Measurements from ENCODE around the gene AAK1. TPM values are rescaled to one million over a fixed set of nuclear protein-coding genes. Genes with fewer than 3 reads are reported as not detected.

AAK1 gene
- total RNA-seq, 1 experiment from 2014 or later, result 46.8 TPM

DNA sequence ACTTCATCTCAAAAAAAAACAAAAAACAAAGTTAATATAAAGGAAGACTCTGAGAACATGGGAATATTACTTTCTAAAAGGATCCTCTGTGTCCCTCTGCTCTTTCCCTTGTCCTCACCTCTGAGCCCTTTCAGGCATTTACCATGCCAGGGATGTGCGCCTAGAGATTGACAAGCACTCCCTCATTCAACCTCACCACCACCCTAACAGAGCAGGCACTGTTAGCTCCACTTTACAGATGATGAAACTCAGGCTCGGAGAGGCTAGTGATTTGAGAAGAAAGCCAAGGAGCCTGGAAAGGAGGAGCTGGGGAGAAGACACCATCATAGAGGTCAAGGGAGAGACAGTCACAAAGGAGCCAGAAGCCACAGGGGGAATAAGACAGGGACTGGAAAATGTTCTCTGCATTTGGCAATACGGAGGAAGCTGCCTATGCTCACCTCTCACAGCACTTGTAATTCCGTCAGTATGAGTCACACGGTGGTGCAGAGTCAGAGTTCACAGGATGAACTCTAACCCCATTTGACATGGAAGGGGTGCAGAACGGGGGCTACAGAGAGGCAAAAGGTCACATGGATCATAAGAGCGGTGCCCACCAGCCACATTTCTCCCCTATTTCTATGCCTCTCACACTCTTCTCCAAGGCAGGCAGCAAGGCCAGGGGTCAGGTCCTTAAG is 104.5 kb downstream of the AAK1 start:
- peak; percentile 16 for DNase-seq

DNA sequence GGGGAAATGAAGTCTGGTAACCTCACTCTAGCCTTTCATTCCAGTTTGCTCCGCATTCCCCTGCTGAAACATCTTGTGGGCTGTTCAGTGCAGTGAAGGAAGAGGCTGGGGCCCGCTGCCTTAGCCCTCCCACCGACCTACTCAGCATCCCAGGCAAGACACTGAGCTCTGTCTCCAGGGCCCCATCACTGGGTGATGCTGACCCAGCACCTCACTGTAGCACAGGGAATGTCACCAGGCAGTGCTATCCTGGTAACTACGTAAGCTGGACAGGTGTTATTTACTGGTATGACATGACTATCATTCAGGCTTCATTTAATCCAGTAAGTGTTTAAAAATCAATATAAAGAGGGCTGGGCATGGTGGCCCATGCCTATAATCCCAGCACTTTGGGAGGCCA is 105.3 kb downstream of the AAK1 start:
- H3K36me3 ChIP-seq (ENCODE audit: low read depth, low read length), result peaks cover 8% of the 10 kb centered on the region; the same call in 1 of the 2 replicates
- no peak for DNase-seq
- no TSS peak for BruUV-seq (replicated peaks)
- no peak overlapping the region for H2AFZ ChIP-seq (ENCODE audit: low read length)
- H3K9me3 ChIP-seq (ENCODE audit: low read length), result no peaks in the 10 kb centered on the region
- TF ChIP-seq, protein P1, sequence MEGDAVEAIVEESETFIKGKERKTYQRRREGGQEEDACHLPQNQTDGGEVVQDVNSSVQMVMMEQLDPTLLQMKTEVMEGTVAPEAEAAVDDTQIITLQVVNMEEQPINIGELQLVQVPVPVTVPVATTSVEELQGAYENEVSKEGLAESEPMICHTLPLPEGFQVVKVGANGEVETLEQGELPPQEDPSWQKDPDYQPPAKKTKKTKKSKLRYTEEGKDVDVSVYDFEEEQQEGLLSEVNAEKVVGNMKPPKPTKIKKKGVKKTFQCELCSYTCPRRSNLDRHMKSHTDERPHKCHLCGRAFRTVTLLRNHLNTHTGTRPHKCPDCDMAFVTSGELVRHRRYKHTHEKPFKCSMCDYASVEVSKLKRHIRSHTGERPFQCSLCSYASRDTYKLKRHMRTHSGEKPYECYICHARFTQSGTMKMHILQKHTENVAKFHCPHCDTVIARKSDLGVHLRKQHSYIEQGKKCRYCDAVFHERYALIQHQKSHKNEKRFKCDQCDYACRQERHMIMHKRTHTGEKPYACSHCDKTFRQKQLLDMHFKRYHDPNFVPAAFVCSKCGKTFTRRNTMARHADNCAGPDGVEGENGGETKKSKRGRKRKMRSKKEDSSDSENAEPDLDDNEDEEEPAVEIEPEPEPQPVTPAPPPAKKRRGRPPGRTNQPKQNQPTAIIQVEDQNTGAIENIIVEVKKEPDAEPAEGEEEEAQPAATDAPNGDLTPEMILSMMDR (conservative IDR thresholded peaks at IDR 0.05; ENCODE audit: low read depth, low read length), result no peak
- no peak for TF ChIP-seq EZH2 (IDR thresholded peaks at IDR 0.05; ENCODE audit: low read length, unreplicated experiment)
- no peak overlapping the region for H3K4me3 ChIP-seq (ENCODE audit: low read length)
- no peaks in the 10 kb centered on the region for H3F3A ChIP-seq (ENCODE audit: low read length, unreplicated experiment)
- no peaks in the 10 kb centered on the region for H4K20me1 ChIP-seq (ENCODE audit: low read length)
- no peak overlapping the region for H3K4me2 ChIP-seq (ENCODE audit: low read length)
- H3K27me3 ChIP-seq (ENCODE audit: low read length), result no peaks in the 10 kb centered on the region
- H3K79me2 ChIP-seq (ENCODE audit: low read length), result no peaks in the 10 kb centered on the region
- peaks cover 9% of the 10 kb centered on the region for H3K4me1 ChIP-seq (ENCODE audit: insufficient read depth, low read length)
- ChIA-PET CTCF (no interaction called here), POLR2A (ENCODE audit: unreplicated experiment) (no interaction called here)
- H3K9ac ChIP-seq (ENCODE audit: low read length), result no peak overlapping the region
- ATAC-seq, result no peak
- no peak overlapping the region for H3K27ac ChIP-seq (ENCODE audit: low read length)
- intact Hi-C loops (cut with micrococcal nuclease), result no loop called here
- H3K9me2 ChIP-seq (replicated peaks; ENCODE audit: low read length), result no peaks in the 10 kb centered on the region

More for the DNA sequence above, 104.5 kb downstream of the AAK1 start:
- intact Hi-C loops (cut with micrococcal nuclease), result no loop called here
- CTCF ChIA-PET, result no interaction called here
- peak; percentile 48; the same call in 1 of the 2 replicates for ATAC-seq
- Histone ChIP-seq H3K9me3 (ENCODE audit: low read length) (no peaks in the 10 kb centered on the region), H3K4me1 (ENCODE audit: insufficient read depth, low read length) (peaks cover 9% of the 10 kb centered on the region), H3K36me3 (ENCODE audit: low read depth, low read length) (peaks cover 5% of the 10 kb centered on the region; the same call in 1 of the 2 replicates), H4K20me1 (ENCODE audit: low read length) (no peaks in the 10 kb centered on the region; the same call in 1 of the 2 replicates), H3K27me3 (ENCODE audit: low read length) (no peaks in the 10 kb centered on the region), H3K9me2 (replicated peaks; ENCODE audit: low read length) (no peaks in the 10 kb centered on the region), H2AFZ (ENCODE audit: low read length) (no peak overlapping the region), H3K27ac (ENCODE audit: low read length) (no peak overlapping the region), H3F3A (ENCODE audit: low read length, unreplicated experiment) (no peaks in the 10 kb centered on the region), H3K79me2 (ENCODE audit: low read length) (no peaks in the 10 kb centered on the region), H3K4me3 (ENCODE audit: low read length) (no peak overlapping the region), H3K9ac (ENCODE audit: low read length) (no peak overlapping the region), H3K4me2 (ENCODE audit: low read length) (peak overlapping the region; percentile 31; the same call in 1 of the 2 replicates)
- no TSS peak for BruUV-seq (replicated peaks)
- POLR2A ChIA-PET (ENCODE audit: unreplicated experiment), result no interaction called here
- no peak for TF ChIP-seq EZH2 (IDR thresholded peaks at IDR 0.05; ENCODE audit: low read length, unreplicated experiment)
- TF ChIP-seq, protein P1 (conservative IDR thresholded peaks at IDR 0.05; ENCODE audit: low read depth, low read length), result no peak
- no peak for TF ChIP-seq EZH2phosphoT487 (IDR thresholded peaks at IDR 0.05; ENCODE audit: borderline replicate concordance, low read length)

DNA sequence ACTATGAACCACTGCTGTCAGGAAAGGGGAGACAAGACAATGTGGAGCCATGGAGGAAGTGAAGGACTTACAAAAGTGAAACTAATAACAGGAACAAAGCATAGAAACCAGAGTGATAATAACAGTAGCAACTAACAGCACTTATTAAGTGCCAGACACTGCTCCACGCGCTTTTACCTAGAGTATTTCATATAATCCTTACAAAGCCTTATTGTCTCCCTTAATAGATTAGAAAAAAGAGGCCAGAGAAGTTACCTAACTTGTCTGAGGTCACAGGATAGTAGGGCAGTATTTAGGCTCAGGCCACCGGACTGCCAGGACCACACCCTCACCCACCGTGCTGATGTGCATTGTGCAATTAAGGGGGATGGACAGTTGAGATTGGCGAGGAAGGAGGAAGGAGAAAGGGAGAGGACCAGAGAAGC is 107.7 kb downstream of the AAK1 start:
- BruUV-seq (replicated peaks), result no TSS peak
- CTCF ChIA-PET, result no interaction called here

More for the DNA sequence above, 107.7 kb downstream of the AAK1 start:
- H3K36me3 ChIP-seq (ENCODE audit: low read depth, low read length), result peaks cover 10% of the 10 kb centered on the region; the same call in 1 of the 2 replicates
- H3K4me1 ChIP-seq (ENCODE audit: insufficient read depth, low read length), result peaks cover 9% of the 10 kb centered on the region
- POLR2A ChIA-PET (ENCODE audit: unreplicated experiment), result no interaction called here
- no peak overlapping the region for H2AFZ ChIP-seq (ENCODE audit: low read length)
- H3K4me3 ChIP-seq (ENCODE audit: low read length), result no peak overlapping the region
- no peaks in the 10 kb centered on the region for H3F3A ChIP-seq (ENCODE audit: low read length, unreplicated experiment)
- H3K9me2 ChIP-seq (replicated peaks; ENCODE audit: low read length), result no peaks in the 10 kb centered on the region
- H3K27me3 ChIP-seq (ENCODE audit: low read length), result no peaks in the 10 kb centered on the region
- H3K27ac ChIP-seq (ENCODE audit: low read length), result no peak overlapping the region
- no peak for ATAC-seq
- no peak for DNase-seq
- no peak overlapping the region for H3K4me2 ChIP-seq (ENCODE audit: low read length)
- no peaks in the 10 kb centered on the region for H3K79me2 ChIP-seq (ENCODE audit: low read length)
- no peaks in the 10 kb centered on the region for H4K20me1 ChIP-seq (ENCODE audit: low read length)
- intact Hi-C loops (cut with micrococcal nuclease), result no loop called here
- H3K9ac ChIP-seq (ENCODE audit: low read length), result no peak overlapping the region
- TF ChIP-seq EZH2phosphoT487 (IDR thresholded peaks at IDR 0.05; ENCODE audit: borderline replicate concordance, low read length) (no peak), EZH2 (IDR thresholded peaks at IDR 0.05; ENCODE audit: low read length, unreplicated experiment) (no peak)
- TF ChIP-seq, protein P1 (conservative IDR thresholded peaks at IDR 0.05; ENCODE audit: low read depth, low read length), result no peak
- no peaks in the 10 kb centered on the region for H3K9me3 ChIP-seq (ENCODE audit: low read length)
